Fibroblast of villous mesenchyme (primary cell): Measurements from ENCODE around the gene KCP. TPM values are rescaled to one million over a fixed set of nuclear protein-coding genes. Genes with fewer than 3 reads are reported as not detected.

Experiments used
- DNase-seq: peaks from one replicate; pipeline ENCODE4 v3.0.0-alpha.2; 2010; ENCODE audit warnings: low read depth
- H3K4me3 ChIP-seq: 2 replicates; pipeline ENCODE4 v1.5.1; 2011; ENCODE audit warnings: low read depth, mild to moderate bottlenecking, low read length
- CTCF ChIP-seq: IDR thresholded peaks from 2 replicates; pipeline ENCODE4 v1.5.1; 2012; ENCODE audit warnings: low read depth, mild to moderate bottlenecking, low read length; ENCODE audit not compliant: insufficient read depth
- total RNA-seq: library from RNA; depleted of rRNA; stranded (reverse); fragments of >200 nt; gene quantifications from 2 replicates; pipeline ENCODE4 v1.2.3, GENCODE V29; 2012

Gene KCP
- total RNA-seq, result under 0.01 TPM in 1 of 2 replicates, not detected in the other

GRCh38 chr7:128910569-128910945, at the start of gene KCP:
KCP (minus strand) TSS chr7:128910709; CDS start chr7:128910676, 33 bp downstream.
- H3K4me3 ChIP-seq, result peak within 1 kb of the TSS; percentile 56
- DNase-seq, result no peak
- no peak for TF ChIP-seq CTCF

- DNase-seq, result no peak
- no peak for TF ChIP-seq CTCF
- H3K4me3 ChIP-seq, result no peak overlapping the region
Measured at GRCh38 chr7:128959296-128959695, 48.8 kb upstream of the KCP start.

- no peak overlapping the region for H3K4me3 ChIP-seq
- DNase-seq, result no peak
- TF ChIP-seq CTCF, result no peak
Measured at GRCh38 chr7:128955981-128956380, 45.5 kb upstream of the KCP start.

- no peak for TF ChIP-seq CTCF
Measured at GRCh38 chr7:128954830-128955802, 44.6 kb upstream of the KCP start.

GRCh38 chr7:128954150-128954549, 43.6 kb upstream of the KCP start:
- no peak for DNase-seq
- TF ChIP-seq CTCF, result no peak
- H3K4me3 ChIP-seq, result no peak overlapping the region

More at GRCh38 chr7:128954830-128955802, 44.6 kb upstream of the KCP start:
- H3K4me3 ChIP-seq, result no peak overlapping the region
- DNase-seq, result peak; percentile 29

GRCh38 chr7:128951296-128951695, 40.8 kb upstream of the KCP start:
- DNase-seq, result no peak
- no peak overlapping the region for H3K4me3 ChIP-seq
- TF ChIP-seq CTCF, result no peak
